Transverse colon (tissue), 4 donors: ENCODE measurements around the gene AP1M1. TPM values are rescaled to one million over a fixed set of nuclear protein-coding genes. Genes with fewer than 3 reads are reported as not detected.

Experiments
- DNase-seq: peaks from one replicate; pipeline ENCODE4 v3.0.0-alpha.2; 2019
- H3K27ac ChIP-seq, 4 donors: fragments of 200-600 bp; sonication (generic); 2 replicates each; pipeline ENCODE4 v1.5.1; 2016 to 2018; ENCODE audit warnings: inconsistent platforms in 4 of 4
- H3K27me3 ChIP-seq: fragments of 200-600 bp; sonication (generic); 2 replicates; pipeline ENCODE4 v1.5.1; 2017; ENCODE audit warnings: inconsistent platforms
- H3K36me3 ChIP-seq, 4 donors: fragments of 200-600 bp; sonication (generic); 2 replicates each; pipeline ENCODE4 v1.5.1; 2017 to 2019; ENCODE audit warnings: inconsistent platforms in 4 of 4
- H3K4me1 ChIP-seq, 4 donors: fragments of 200-600 bp; sonication (generic); 2 replicates each; pipeline ENCODE4 v1.5.1; 2017 to 2020; ENCODE audit warnings: inconsistent platforms in 4 of 4
- H3K4me3 ChIP-seq, 4 donors: fragments of 200-600 bp; sonication (generic); 1 replicate in 1 of 4; 2 replicates in 3 of 4; pipeline versions ENCODE4 v1.5.1 to v1.6.1; 2017 to 2019; ENCODE audit warnings: inconsistent platforms in 4 of 4
- H3K9me3 ChIP-seq, 2 donors: fragments of 200-600 bp; sonication (generic); 2 replicates each; pipeline ENCODE4 v1.5.1; 2017 to 2019; ENCODE audit warnings: inconsistent platforms in 2 of 2
- CTCF ChIP-seq, 5 experiments: fragments of 200-600 bp in 3 of 5; fragments of 450-650 bp in 2 of 5; sonication (generic) in 3 of 5; IDR thresholded peaks; 1 replicate in 2 of 5; 2 replicates in 3 of 5; pipeline ENCODE4 v1.5.1; 2016 to 2017; ENCODE audit warnings: antibody characterized with exemption in 5 of 5, inconsistent platforms in 3 of 5, mild to moderate bottlenecking in 2 of 5, moderate library complexity in 1 of 5
- EP300 ChIP-seq: sonication (generic); formaldehyde crosslinking; IDR thresholded peaks from one replicate; pipeline ENCODE4 v1.6.1; 2017; ENCODE audit warnings: antibody characterized with exemption, low read depth
- POLR2A ChIP-seq: fragments of 450-650 bp; IDR thresholded peaks from one replicate; pipeline ENCODE4 v1.6.1; 2016; ENCODE audit warnings: antibody characterized with exemption, mild to moderate bottlenecking, moderate library complexity
- POLR2AphosphoS5 ChIP-seq, 3 donors: sonication (generic); formaldehyde crosslinking; IDR thresholded peaks; one replicate each; pipeline ENCODE4 v1.6.1; 2016; ENCODE audit warnings: antibody characterized with exemption in 3 of 3
- WGBS, 2 donors: methylation state at CpG; one replicate each; pipeline ENCODE4 v1.1.5; 2018; ENCODE audit warnings: low coverage in 1 of 2; 5-methylcytosine and 5-hydroxymethylcytosine counted together
- in situ Hi-C, 4 donors: fragments of 200-750 bp; cut with MboI; loops; one replicate each; pipeline versions ENCODE4 v1.15.0 to v1.15.1; 2017; ENCODE audit warnings: low sequenced_read_pairs in 3 of 4, low pct_ligation_motif_present in 1 of 4, low pct_unique_long_range_greater_than_20kb in 1 of 4
- intact Hi-C: fragments of 100-400 bp; cut with DNase I; formaldehyde crosslinking; loops from one replicate; pipeline ENCODE4 v1.15.1; 2023; ENCODE audit warnings: low total_unique reads
- total RNA-seq, 4 donors: library from RNA; depleted of rRNA; stranded (reverse); fragments of >200 nt; gene quantifications; one replicate each; pipeline ENCODE4 v1.1.0, GENCODE V29; 2016

The AP1M1 gene
- total RNA-seq, 4 donors from 2014 or later: 15.1 to 41.8 (median 35.0) TPM

GRCh38 chr19:16185123-16185767, 12.5 kb upstream of the AP1M1 start, which contains the start of gene FAM32A:
Gene FAM32A, plus strand, starts transcription at chr19:16185410. Its CDS starts 33 bp downstream, at chr19:16185443.
- H3K36me3 ChIP-seq: peaks cover 0 to 6% (median 1%) of the 10 kb centered on the region in 4 donors
- intact Hi-C loops: loop anchor here (10.0 kb wide), 1 partner anchor 560 kb away; no protein-coding TSS in a partner anchor
- WGBS, 2 donors: 0% methylated on average over 8 to 39 of the region's 39 CpGs
- in situ Hi-C loops: loop anchor here (10.0 to 25.0 kb wide), 5 partner anchors 130 to 560 kb away; partner anchors contain the start of gene CYP4F3 (in 3 of the 4)
- DNase-seq: peak; percentile 100
- no peaks in the 10 kb centered on the region for H3K9me3 ChIP-seq
- TF ChIP-seq EP300 (no peak), POLR2A (peak; percentile 94), POLR2AphosphoS5 (IDR thresholded peaks at IDR 0.05) (peak; percentile 92 to 97 (median 97)), CTCF (IDR thresholded peaks at IDR 0.05) (peak in 4 of 5 experiments; percentile 27 to 65 (median 46))
- peak within 1 kb of the TSS; percentile 89 to 96 (median 92) for H3K4me3 ChIP-seq
- H3K27me3 ChIP-seq: peaks cover 3% of the 10 kb centered on the region
- peaks cover 12 to 37% (median 18%) of the 10 kb centered on the region in 4 donors for H3K4me1 ChIP-seq
- peak within 1 kb of the TSS; percentile 86 to 92 (median 90) for H3K27ac ChIP-seq

- intact Hi-C loops: loop anchor here (10.0 kb wide), 1 partner anchor 561 kb away; no protein-coding TSS in a partner anchor
- peak in 4 of 5 experiments; percentile 9 to 34 (median 15) for TF ChIP-seq CTCF (IDR thresholded peaks at IDR 0.05)
- no peak for TF ChIP-seq EP300
- H3K27ac ChIP-seq: peak overlapping the region; percentile 86 to 92 (median 90)
- peaks cover 3% of the 10 kb centered on the region for H3K27me3 ChIP-seq
- in situ Hi-C loops: loop anchor here (10.0 to 25.0 kb wide), 5 partner anchors 131 to 561 kb away; partner anchors contain the start of gene CYP4F3 (in 3 of the 4)
- H3K4me1 ChIP-seq: peaks cover 12 to 37% (median 18%) of the 10 kb centered on the region in 4 donors
- H3K4me3 ChIP-seq: peak overlapping the region; percentile 89 to 96 (median 92)
- no peaks in the 10 kb centered on the region for H3K9me3 ChIP-seq
- 0 to 1% methylated on average over 5 to 20 of the region's 20 CpGs for WGBS, 2 donors
- DNase-seq: peak; percentile 50
- peaks cover 0 to 11% (median 4%) of the 10 kb centered on the region in 4 donors for H3K36me3 ChIP-seq
Measured at GRCh38 chr19:16185768-16186123, 12.0 kb upstream of the AP1M1 start.

GRCh38 chr19:16188521-16188920, 9.2 kb upstream of the AP1M1 start:
- Histone ChIP-seq H3K36me3 (peaks cover 0 to 25% (median 11%) of the 10 kb centered on the region in 4 donors), H3K9me3 (no peaks in the 10 kb centered on the region), H3K4me1 (peaks cover 9 to 30% (median 15%) of the 10 kb centered on the region in 4 donors), H3K27ac (no peak overlapping the region), H3K4me3 (no peak overlapping the region), H3K27me3 (no peaks in the 10 kb centered on the region)
- intact Hi-C loops (loop anchor here (10.0 kb wide), 1 partner anchor 564 kb away; no protein-coding TSS in a partner anchor), in situ Hi-C loops (loop anchor here (10.0 to 25.0 kb wide), 5 partner anchors 134 to 564 kb away; partner anchors contain the start of gene CYP4F3 (in 3 of the 4))
- TF ChIP-seq EP300 (no peak), CTCF (IDR thresholded peaks at IDR 0.05) (no peak), POLR2AphosphoS5 (IDR thresholded peaks at IDR 0.05) (no peak), POLR2A (no peak)
- WGBS, 2 donors: 90% methylated on average over 3 of the region's 3 CpGs; no CpG with 5 or more reads in 1 of the 2 donors
- DNase-seq: no peak

DNA sequence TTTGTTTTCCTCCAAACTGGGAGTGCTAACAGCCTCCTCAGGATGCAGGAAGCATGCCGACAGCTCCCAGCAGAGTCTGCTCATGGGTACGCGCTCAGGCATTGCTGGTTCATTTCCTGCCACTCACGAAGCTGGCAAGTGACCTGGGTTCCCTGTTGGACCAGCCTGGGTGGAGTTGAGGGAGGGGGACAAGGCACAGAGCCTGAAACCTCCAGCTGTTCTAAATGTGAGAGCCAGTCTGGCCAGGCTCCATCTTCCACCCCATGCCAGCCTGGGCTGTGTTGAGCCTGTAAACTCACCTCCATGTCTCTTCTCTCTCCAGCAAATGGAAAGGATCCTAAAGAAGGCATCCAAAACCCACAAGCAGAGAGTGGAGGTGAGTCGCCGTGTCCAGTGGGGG, 7.5 kb upstream of the AP1M1 start:
- intact Hi-C loops: no loop called here
- DNase-seq: no peak
- no peaks in the 10 kb centered on the region for H3K9me3 ChIP-seq
- in situ Hi-C loops: loop anchor here (25.0 kb wide), 2 partner anchors 353 to 553 kb away; partner anchors contain the start of gene CYP4F3 (in 3 of the 4)
- H3K27me3 ChIP-seq: no peaks in the 10 kb centered on the region
- H3K36me3 ChIP-seq: peaks cover 0 to 25% (median 11%) of the 10 kb centered on the region in 4 donors
- TF ChIP-seq CTCF (IDR thresholded peaks at IDR 0.05): no peak
- TF ChIP-seq EP300: no peak
- no peak for TF ChIP-seq POLR2A
- TF ChIP-seq POLR2AphosphoS5 (IDR thresholded peaks at IDR 0.05): no peak
- peaks cover 9 to 25% (median 13%) of the 10 kb centered on the region in 4 donors for H3K4me1 ChIP-seq
- WGBS, 2 donors: 89% methylated on average over 6 of the region's 6 CpGs; no CpG with 5 or more reads in 1 of the 2 donors
- no peak overlapping the region for H3K4me3 ChIP-seq
- H3K27ac ChIP-seq: no peak overlapping the region
